Measurements from ENCODE around the gene PIK3R1.

DNA sequence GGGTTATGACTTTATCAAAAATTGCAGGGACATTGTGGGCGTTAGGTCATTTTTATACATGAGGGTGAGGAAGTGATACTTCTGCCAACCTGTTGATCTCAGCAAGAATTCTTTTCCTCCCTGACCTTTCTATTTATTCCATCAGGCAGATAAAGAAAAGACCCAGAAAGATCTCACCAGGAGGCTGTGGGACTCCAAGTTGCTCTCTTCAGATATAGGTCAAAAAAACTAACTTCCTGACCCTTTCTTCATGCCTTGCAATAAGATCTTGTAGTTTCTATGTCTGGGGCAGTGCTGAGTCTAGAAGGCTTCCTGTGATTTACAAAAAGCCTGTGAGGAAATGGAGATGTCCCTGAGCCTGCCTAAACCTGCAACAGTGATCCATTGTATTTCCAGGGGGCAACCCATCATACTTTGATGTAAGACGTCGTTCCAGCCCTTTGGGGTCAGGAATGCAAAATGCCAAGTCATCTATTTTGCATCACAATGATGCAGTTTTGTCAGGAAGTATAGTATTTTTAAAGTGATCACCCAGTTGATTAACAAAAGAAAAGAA is 22.0 kb upstream of the PIK3R1 start:
- TF ChIP-seq CTCF (IDR thresholded peaks at IDR 0.05) = no peak
- no peak for TF ChIP-seq POLR2A (IDR thresholded peaks at IDR 0.05)
